HG03575 (cell line): ENCODE results near the gene COX7B.
A peak's percentile ranks its signal among the peaks of the same experiment; 100 is the strongest.
"Not testable (repeated sequence)": the region's sequence is repeated elsewhere in the genome, so short reads cannot be mapped to it uniquely, and the experiment has no call there.

Source experiments
- ATAC-seq: cut with Tn5 transposase; IDR thresholded peaks from one replicate; pipeline ENCODE4 v1.9.1; 2021; ENCODE audit not compliant: unreplicated experiment, insufficient number of reproducible peaks, low FRiP score; ENCODE audit errors: extremely low read depth

Gene COX7B

DNA sequence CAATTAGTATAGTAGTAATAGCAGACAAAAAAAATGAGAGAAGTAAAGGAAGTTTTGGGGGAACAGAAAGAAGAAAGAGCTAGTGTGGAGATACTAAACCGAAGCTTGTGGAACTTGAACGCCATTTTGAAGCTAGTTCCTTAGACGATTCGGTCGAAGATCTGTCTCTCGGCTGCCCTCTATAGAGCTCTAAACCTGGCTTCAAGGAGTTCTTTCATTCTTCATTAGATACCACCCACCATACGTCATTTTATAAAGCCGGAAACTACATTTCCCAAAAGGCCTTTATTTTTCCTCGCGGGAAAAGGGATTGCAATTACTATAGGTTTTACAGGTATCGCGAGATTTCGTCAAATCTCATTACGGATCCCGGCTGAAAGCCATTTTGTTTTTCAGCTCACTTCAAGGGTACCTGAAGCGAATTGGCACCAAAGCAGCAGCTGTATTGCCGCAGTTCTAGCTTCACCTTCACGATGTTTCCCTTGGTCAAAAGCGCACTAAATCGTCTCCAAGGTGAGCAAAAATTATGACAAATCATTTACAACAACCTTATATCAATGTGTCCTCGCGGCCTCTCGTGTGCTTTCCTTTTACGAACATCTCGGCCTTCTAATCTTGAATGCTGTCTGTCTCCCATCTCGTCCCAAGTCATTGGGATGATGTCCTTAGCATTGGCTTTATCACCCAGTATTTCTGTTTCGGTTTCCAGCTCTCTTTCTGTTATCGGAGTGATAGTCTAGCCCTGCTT lies at the start of gene COX7B:
COX7B (plus strand) TSS at position 388 of the 748 bp plus-strand sequence; CDS start at position 474, 86 bp downstream.
- ATAC-seq = peak; percentile 49

DNA sequence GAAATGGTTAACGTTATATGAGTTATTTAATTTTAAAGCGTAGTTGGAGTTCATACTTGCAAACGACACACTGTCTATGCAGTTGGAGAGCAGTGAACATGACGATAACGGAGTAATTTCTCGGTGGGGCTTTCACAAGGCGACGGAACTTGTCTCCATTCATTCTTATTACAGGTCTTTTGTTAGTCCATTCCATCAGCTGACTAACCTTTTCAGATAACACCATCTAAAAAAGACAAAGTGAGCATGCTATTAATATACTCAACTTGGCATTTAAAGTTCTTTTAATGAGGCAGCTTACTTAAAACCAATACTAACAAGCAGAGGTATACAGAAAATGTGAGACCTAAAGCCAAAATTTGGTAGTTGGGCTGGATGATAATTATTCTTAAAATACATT lies 23.9 kb upstream of the COX7B start:
- ATAC-seq = no peak

GRCh38 chrX:77881418-77881817 lies 17.9 kb upstream of the COX7B start:
- not testable (repeated sequence) for ATAC-seq

GRCh38 chrX:77892887-77893286 lies 6.4 kb upstream of the COX7B start:
- ATAC-seq = no peak

DNA sequence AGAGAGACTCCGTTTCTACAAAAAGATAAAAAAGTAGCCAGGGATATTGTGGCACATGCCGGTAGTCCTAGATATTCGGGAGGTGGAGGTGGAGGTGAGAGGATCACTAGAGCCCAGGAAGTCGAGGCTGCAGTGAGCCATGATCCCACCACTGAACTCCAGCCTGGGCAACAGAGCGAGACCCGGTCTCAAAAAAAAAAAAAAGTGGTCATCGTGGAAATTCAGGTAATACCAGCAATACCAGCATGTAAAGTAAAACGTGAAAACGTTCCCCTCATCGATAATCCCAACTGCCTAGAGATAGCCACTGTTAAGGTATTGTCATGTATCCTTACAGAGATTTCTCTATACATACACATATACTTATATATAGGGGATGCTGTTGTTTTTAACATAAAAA lies 5.6 kb upstream of the COX7B start:
- no peak for ATAC-seq

DNA sequence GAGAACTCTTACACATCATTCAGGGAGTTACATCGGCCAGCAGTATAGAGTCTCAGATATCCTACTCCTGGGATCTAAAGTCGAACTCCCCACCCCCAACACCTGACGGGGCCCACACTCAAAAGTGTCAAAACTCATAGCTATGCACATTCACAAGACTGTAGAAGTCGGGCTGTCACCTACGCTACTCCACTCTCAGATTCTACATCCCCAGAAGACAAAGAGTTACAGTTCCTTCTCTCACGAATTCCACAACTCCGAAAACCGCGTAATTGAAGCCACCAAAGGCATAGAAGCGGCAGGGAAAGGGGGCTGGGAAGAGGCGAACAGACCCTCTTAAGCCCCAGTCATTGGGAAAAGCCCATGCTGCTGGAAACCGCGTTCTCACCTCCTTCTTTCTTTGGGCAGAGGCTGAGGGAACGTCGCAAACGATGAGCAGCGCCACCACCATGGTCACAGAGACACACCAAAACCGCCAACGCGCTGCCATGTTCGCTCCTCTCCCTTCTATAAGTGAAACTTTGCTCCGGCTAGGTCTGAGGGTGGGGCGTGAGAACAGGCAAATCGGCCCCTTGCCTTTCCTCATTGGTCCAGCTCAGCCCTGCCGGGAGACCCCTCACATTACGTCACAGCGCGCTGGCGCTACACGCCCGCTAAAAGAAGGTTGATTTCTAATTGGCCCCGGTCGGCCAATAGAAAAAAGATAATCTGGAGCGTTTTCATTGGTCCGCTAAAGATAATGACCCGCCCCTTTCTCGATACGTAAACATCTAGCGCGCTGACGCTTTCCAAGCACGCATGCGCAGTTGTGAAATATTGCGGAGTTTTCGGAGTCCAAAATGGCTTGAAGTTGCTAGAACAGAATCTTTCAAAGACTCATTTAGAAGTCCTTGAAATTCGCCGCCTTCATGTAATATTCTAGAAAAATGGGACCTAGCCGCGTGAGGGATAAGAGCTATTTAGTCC lies 4.1 kb upstream of the COX7B start, which contains the start of gene MAGT1:
MAGT1 (minus strand) TSS at position 515 of the 966 bp plus-strand sequence; CDS start at position 490, 25 bp downstream.
- peak; percentile 70 for ATAC-seq

GRCh38 chrX:77900688-77901087 lies 1.4 kb downstream of the COX7B start:
- ATAC-seq = no peak

- no peak for ATAC-seq
Measured at GRCh38 chrX:77901506-77901905, 2.2 kb downstream of the COX7B start.

- ATAC-seq = peak; percentile 36
Measured at GRCh38 chrX:77910108-77910840, 11.0 kb downstream of the COX7B start, which contains the start of gene ATP7A. Gene ATP7A (plus strand): TSS chrX:77910693. CDS start chrX:77971642, 60,949 bp downstream.

GRCh38 chrX:77917294-77917933 lies 18.1 kb downstream of the COX7B start:
- ATAC-seq = no peak

DNA sequence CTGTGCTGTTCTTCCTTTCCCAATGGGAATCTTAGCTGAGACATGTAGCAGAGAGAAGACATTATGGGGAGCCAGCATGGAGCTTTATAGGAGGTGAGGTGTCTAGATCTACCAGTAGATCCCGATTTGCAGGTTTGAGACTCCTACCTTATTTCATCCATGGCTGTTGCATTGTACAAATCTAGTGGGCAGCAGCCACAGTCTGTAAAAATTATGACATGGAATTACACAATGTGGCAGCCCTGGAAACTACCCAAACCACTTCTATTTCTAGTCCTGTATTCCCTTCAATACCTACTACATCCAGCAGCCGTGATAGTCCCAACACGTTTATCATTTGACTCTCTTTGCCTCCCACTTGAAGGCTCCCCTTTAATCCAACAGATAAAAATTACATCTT lies 19.3 kb downstream of the COX7B start:
- ATAC-seq = no peak

- ATAC-seq = not testable (repeated sequence)
Measured at GRCh38 chrX:77919370-77919769, 20.1 kb downstream of the COX7B start.

- no peak for ATAC-seq
Measured at GRCh38 chrX:77922787-77923186, 23.5 kb downstream of the COX7B start.

DNA sequence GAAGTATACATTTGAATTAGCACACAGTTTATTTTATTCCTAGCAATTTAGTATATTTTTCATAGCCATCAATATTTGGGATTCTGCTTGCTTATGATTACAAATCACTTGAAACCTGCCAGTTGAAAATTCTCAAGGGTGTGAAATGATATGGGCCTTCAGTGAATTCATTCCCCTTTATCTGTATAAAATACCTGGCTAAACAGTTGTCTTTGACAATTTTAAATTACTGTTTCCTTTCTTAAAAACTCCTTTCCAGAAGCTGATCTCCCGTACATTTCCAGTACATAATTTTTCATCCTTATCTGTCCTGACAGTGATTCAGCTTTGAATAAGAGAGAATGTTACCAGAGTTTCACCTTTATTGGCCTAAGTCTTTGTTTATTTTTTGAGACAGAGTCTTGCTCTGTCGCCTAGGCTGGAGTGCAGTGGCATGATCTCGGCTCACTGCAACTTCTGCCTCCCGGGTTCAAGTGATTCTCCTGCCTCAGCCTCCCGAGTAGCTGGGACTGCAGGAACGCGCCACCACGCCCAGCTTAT lies 25.1 kb downstream of the COX7B start:
- no peak for ATAC-seq

GRCh38 chrX:77925764-77926163 lies 26.5 kb downstream of the COX7B start:
- ATAC-seq = no peak

DNA sequence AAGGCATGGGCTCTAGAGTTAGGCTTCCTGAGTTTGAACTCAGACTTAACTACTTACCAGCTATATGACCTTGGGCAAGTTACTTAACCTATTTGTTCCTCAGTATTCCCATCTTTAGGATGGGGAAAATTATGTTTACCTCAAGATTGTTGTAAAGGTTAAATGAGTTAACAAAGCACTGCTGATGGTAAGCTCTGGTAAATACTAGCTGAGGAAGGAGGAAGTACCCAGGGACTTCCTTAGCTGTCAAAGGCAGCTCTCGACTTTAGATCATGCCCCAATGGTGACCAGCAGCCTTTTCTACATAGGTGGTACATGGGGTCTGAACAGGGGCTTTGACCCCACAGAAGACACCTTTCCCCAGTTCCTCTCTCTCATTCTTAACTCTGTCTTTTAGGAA lies 31.3 kb downstream of the COX7B start:
- no peak for ATAC-seq

- ATAC-seq = no peak
Measured at GRCh38 chrX:77935886-77936285, 36.6 kb downstream of the COX7B start.

GRCh38 chrX:77936299-77936698 lies 37.0 kb downstream of the COX7B start:
- ATAC-seq = no peak
